ENCODE data around the gene THAP7. TPM values are rescaled to one million over a fixed set of nuclear protein-coding genes. Genes with fewer than 3 reads are reported as not detected.

Gene THAP7
- total and polyA plus RNA-seq, 2 of the 13 experiments (the other 11 are each of a cell fraction or from before 2014, with no cell fraction given): 13.0 to 25.5 TPM

GRCh38 chr22:21025763-21026755 lies 24.1 kb upstream of the THAP7 start (continued):
- TF ChIP-seq FOXO4 (CRISPR knock-in tag; conservative IDR thresholded peaks at IDR 0.05) (no peak), HMGA1 (CRISPR knock-in tag; conservative IDR thresholded peaks at IDR 0.05) (no peak), POLR2A (IDR thresholded peaks at IDR 0.05; ENCODE audit: insufficient read depth in 1 of 2, low read depth in 2 of 2, low read length in 2 of 2) (no peak), THAP11 (CRISPR knock-in tag; IDR thresholded peaks at IDR 0.05) (no peak), ZNF790 (CRISPR knock-in tag; IDR thresholded peaks at IDR 0.05; ENCODE audit: borderline replicate concordance) (no peak)

- no peak overlapping the region for H3K4me2 ChIP-seq (ENCODE audit: low read depth, low read length)
- no peaks in the 10 kb centered on the region for H3K79me2 ChIP-seq (ENCODE audit: insufficient read depth, low read length)
- H3K27me3 ChIP-seq (ENCODE audit: control insufficient read depth in 1 of 2, insufficient read depth in 2 of 2, low read length in 2 of 2): peaks cover 10 to 62% of the 10 kb centered on the region in 2 experiments; a peak in 4 of 5 replicates
- CTCF ChIA-PET (ENCODE audit: low intra/inter-chr PET ratio, low total read pairs): no interaction called here
- TF ChIP-seq ZNF121 (CRISPR knock-in tag; IDR thresholded peaks at IDR 0.05): no peak
- no peak overlapping the region for H3K27ac ChIP-seq (ENCODE audit: extremely low read length, insufficient read depth, low read length)
- in situ Hi-C loops (cut with HindIII; ENCODE audit: extremely low pct_ligation_motif_present, low pct_unique_long_range_greater_than_20kb) (no loop called here), intact Hi-C loops (cut with micrococcal nuclease; ENCODE audit: unreplicated experiment) (no loop called here)
- ATAC-seq (no peak), DNase-seq (ENCODE audit: low spot score) (no peak), FAIRE-seq (no peak)
- BruUV-seq (replicated peaks): no TSS peak
- H3K9ac ChIP-seq (ENCODE audit: insufficient read depth, low read depth, low read length): no peak overlapping the region
- peaks cover 9% of the 10 kb centered on the region for H3K4me1 ChIP-seq (ENCODE audit: insufficient read depth, low read length)
- POLR2A ChIA-PET: no interaction called here
- H3K36me3 ChIP-seq (replicated peaks in 1 of 2; ENCODE audit: control insufficient read depth in 1 of 2, insufficient read depth in 2 of 2, low read length in 2 of 2): no peaks in the 10 kb centered on the region
- no peaks in the 10 kb centered on the region for H3K9me3 ChIP-seq (ENCODE audit: low read length)
- H3K4me3 ChIP-seq (replicated peaks in 1 of 3; ENCODE audit: insufficient read depth in 1 of 3, low read depth in 2 of 3, low read length in 3 of 3): no peak overlapping the region
- H2AFZ ChIP-seq (ENCODE audit: low read length): no peak overlapping the region
- 16% methylated on average over 8 of the region's 8 CpGs for WGBS (ENCODE audit: low lambda C conversion rate)
- no peaks in the 10 kb centered on the region for H4K20me1 ChIP-seq (ENCODE audit: insufficient read depth, low read length)
Observed at GRCh38 chr22:21025266-21025665, 23.3 kb upstream of the THAP7 start.
